Heart right ventricle (tissue), 16 donors: ENCODE data around the gene POLR2H. TPM values are rescaled to one million over a fixed set of nuclear protein-coding genes. Genes with fewer than 3 reads are reported as not detected.
"Not testable (repeated sequence)": the region's sequence is repeated elsewhere in the genome, so short reads cannot be mapped to it uniquely, and the experiment has no call there.

Experiments used
- ATAC-seq, 8 donors: fragments of 200-7000 bp; cut with Tn5 transposase; one replicate each; pipeline ENCODE4 v1.9.1; 2020; ENCODE audit warnings: mild to moderate bottlenecking in 8 of 8, moderate library complexity in 8 of 8, moderate number of reproducible peaks in 1 of 8
- DNase-seq, 2 donors: peaks; one replicate each; pipeline ENCODE4 v3.0.0-alpha.2; 2020
- H3K27ac ChIP-seq, 10 donors: fragments of 200-600 bp; sonication (generic) in 2 of 10; one replicate each; pipeline versions ENCODE4 v1.5.0 to v1.8.0; 2020 to 2022; ENCODE audit warnings: mild to moderate bottlenecking in 3 of 10
- H3K27me3 ChIP-seq, 7 donors: fragments of 200-600 bp; one replicate each; pipeline ENCODE4 v1.8.0; 2021 to 2022; ENCODE audit warnings: mild to moderate bottlenecking in 2 of 7
- H3K36me3 ChIP-seq, 9 donors: fragments of 200-600 bp; sonication (generic) in 1 of 9; one replicate each; pipeline versions ENCODE4 v1.5.0 to v1.8.0; 2020 to 2022; ENCODE audit warnings: mild to moderate bottlenecking in 2 of 9
- H3K4me1 ChIP-seq, 9 donors: fragments of 200-600 bp; sonication (generic) in 1 of 9; one replicate each; pipeline versions ENCODE4 v1.5.0 to v1.8.0; 2020 to 2022; ENCODE audit warnings: mild to moderate bottlenecking in 4 of 9
- H3K4me3 ChIP-seq, 10 donors: fragments of 200-600 bp; sonication (generic) in 2 of 10; one replicate each; pipeline versions ENCODE4 v1.5.0 to v1.8.0; 2020 to 2022; ENCODE audit warnings: mild to moderate bottlenecking in 7 of 10, moderate library complexity in 2 of 10
- H3K9me3 ChIP-seq, 11 donors: fragments of 200-600 bp in 10 of 11; sonication (generic) in 2 of 11; one replicate each; pipeline versions ENCODE4 v1.5.0 to v1.8.0; 2013 to 2022; ENCODE audit warnings: mild to moderate bottlenecking in 2 of 11, control low read depth in 1 of 11, moderate library complexity in 1 of 11
- CTCF ChIP-seq, 9 donors: fragments of 200-600 bp; sonication (generic) in 2 of 9; IDR thresholded peaks; one replicate each; pipeline versions ENCODE4 v1.5.0 to v1.8.0; 2021 to 2022; ENCODE audit warnings: antibody characterized with exemption in 9 of 9, mild to moderate bottlenecking in 5 of 9, moderate library complexity in 1 of 9
- WGBS, 2 donors: extraction: QIAGEN DNeasy Blood & Tissue Kit; methylation state at CpG; one replicate each; pipeline ENCODE4 v1.1.7; 2013; ENCODE audit warnings: inconsistent platforms in 1 of 2; 5-methylcytosine and 5-hydroxymethylcytosine counted together
- intact Hi-C, 10 donors: fragments of 100-400 bp; cut with DNase I; formaldehyde crosslinking; loops; one replicate each; pipeline versions ENCODE4 v1.11.1 to v1.14.2; 2022
- polyA plus RNA-seq, 2 donors: library from polyadenylated mRNA; stranded (reverse); fragments of 200-250 nt; gene quantifications; one replicate each; pipeline ENCODE4 v1.2.3, GENCODE V29; 2013
- total RNA-seq, 10 donors: library from RNA; stranded (reverse); fragmentation: NEBNext Ultra II Directional in 3 of 10; extraction: Animal tissue kit (Norgen Biotek cat#: 25700) in 3 of 10; gene quantifications; one replicate each; pipeline versions ENCODE4 v1.2.1 to v1.2.4, GENCODE V29; 2021 to 2023
- donor health status: Arrhythmogenic right ventricular cardiomyopathy.
- donor health status: ischemic (EF 13 %, LVEDD 7.1; RV severe dilation, severe dysfunction).
- donor health status: healthy with polysubstance abuse.
- donor health status: DM: no; HTN: yes; CAD: no.
- donor health status: DM: no; HTN: no; CAD: no.
- donor health status: ischemic (EF 25% LVEDD 6.9; RV normal size, moderate dysfunction).
- donor health status: ischemic (EF 25% LVEDD 5.7; RV mildly dilated, moderate dysfunction).
- donor health status: healthy.
- donor health status: DM: yes; HTN: yes; CAD: no.
- donor health status: Ischemic cardiomyopathy.
- donor health status: ischemic (EF 35%, LVEDD 5.7; RV mildly dilated, moderate dysfunction).
- donor health status: nonischemic (EF 11% LVEDD 7.7; RV severe dilation, severe dysfunction).
- donor health status: DM: yes; HTN: yes; CAD: no.
- donor health status: PGD.
- donor health status: ischemic (EF 29% LVEDD 5.4; RV normal size, mild dysfunction).
- donor health status: nonischemic (EF 23%, LVEDD 6.1; RV moderate dilation, normal function).

POLR2H gene
- total and polyA plus RNA-seq, 12 donors = 17.4 to 63.7 (median 24.5) TPM

- Histone ChIP-seq H3K4me3 (peak within 1 kb of the TSS; percentile 51 to 96 (median 82)), H3K36me3 (peaks cover 0 to 49% (median 29%) of the 10 kb centered on the region in 9 donors), H3K4me1 (peaks cover 18 to 68% (median 41%) of the 10 kb centered on the region in 9 donors), H3K27me3 (no peaks in the 10 kb centered on the region), H3K9me3 (no peaks in the 10 kb centered on the region), H3K27ac (peak within 1 kb of the TSS; percentile 81 to 99 (median 96))
- WGBS, 2 donors = 21 to 29% methylated on average over 6 of the region's 6 CpGs
- intact Hi-C loops = loop anchor here in 2 of 10 donors (1.0 to 10.0 kb wide), 4 partner anchors 17 to 153 kb away; partner anchors contain the start of genes ABCF3 (in 1 of the 2) and PSMD2 (in 1 of the 2)
- DNase-seq (peak; percentile 53 to 81), ATAC-seq (peak; percentile 43 to 76 (median 62))
- no peak for TF ChIP-seq CTCF (IDR thresholded peaks at IDR 0.05)
Observed at GRCh38 chr3:184337399-184337714, 24.2 kb upstream of the POLR2H start, which contains the start of gene FAM131A. Gene FAM131A (plus strand): TSS chr3:184337600. CDS start chr3:184337631, 31 bp downstream.

- Histone ChIP-seq H3K4me3 (peak overlapping the region in 9 of 10 donors; percentile 5 to 96 (median 82)), H3K27ac (peak overlapping the region; percentile 81 to 99 (median 96)), H3K27me3 (no peaks in the 10 kb centered on the region), H3K36me3 (peaks cover 0 to 49% (median 30%) of the 10 kb centered on the region in 9 donors), H3K4me1 (peaks cover 18 to 61% (median 41%) of the 10 kb centered on the region in 9 donors), H3K9me3 (no peaks in the 10 kb centered on the region)
- ATAC-seq (no peak), DNase-seq (no peak)
- WGBS, 2 donors = 55 to 60% methylated on average over 7 of the region's 7 CpGs
- TF ChIP-seq CTCF (IDR thresholded peaks at IDR 0.05) = no peak
- intact Hi-C loops = loop anchor here in 2 of 10 donors (1.0 to 10.0 kb wide), 5 partner anchors 18 to 153 kb away; partner anchors contain the start of genes ABCF3 (in 1 of the 2), EIF4G1 (in 1 of the 2) and PSMD2 (in 1 of the 2)
Observed at GRCh38 chr3:184337981-184338380, 23.5 kb upstream of the POLR2H start.

GRCh38 chr3:184338511-184338945 is 23.0 kb upstream of the POLR2H start:
- Histone ChIP-seq H3K27ac (peak overlapping the region; percentile 81 to 99 (median 96)), H3K36me3 (peaks cover 0 to 49% (median 32%) of the 10 kb centered on the region in 9 donors), H3K4me3 (peak overlapping the region in 9 of 10 donors; percentile 5 to 96 (median 82)), H3K4me1 (peaks cover 18 to 60% (median 41%) of the 10 kb centered on the region in 9 donors), H3K9me3 (no peaks in the 10 kb centered on the region), H3K27me3 (no peaks in the 10 kb centered on the region)
- WGBS, 2 donors = 11 to 15% methylated on average over 36 to 37 of the region's 37 CpGs
- ATAC-seq (peak; percentile 32 to 71 (median 55)), DNase-seq (peak; percentile 89)
- intact Hi-C loops = loop anchor here in 2 of 10 donors (2.0 to 10.0 kb wide), 2 partner anchors 24 to 154 kb away; partner anchors contain the start of genes ABCF3 (in 1 of the 2) and EIF4G1 (in 1 of the 2)
- peak in 8 of 9 donors; percentile 9 to 51 (median 26) for TF ChIP-seq CTCF (IDR thresholded peaks at IDR 0.05)

GRCh38 chr3:184339001-184339400 is 22.5 kb upstream of the POLR2H start:
- intact Hi-C loops = loop anchor here in 2 of 10 donors (2.0 to 10.0 kb wide), 2 partner anchors 24 to 154 kb away; partner anchors contain the start of genes ABCF3 (in 1 of the 2) and EIF4G1 (in 1 of the 2)
- H3K27me3 ChIP-seq = no peaks in the 10 kb centered on the region
- DNase-seq (no peak), ATAC-seq (no peak)
- no peak for TF ChIP-seq CTCF (IDR thresholded peaks at IDR 0.05)
- H3K9me3 ChIP-seq = no peaks in the 10 kb centered on the region
- H3K4me3 ChIP-seq = peak overlapping the region in 9 of 10 donors; percentile 5 to 96 (median 82)
- peaks cover 18 to 60% (median 41%) of the 10 kb centered on the region in 9 donors for H3K4me1 ChIP-seq
- 42 to 45% methylated on average over 8 of the region's 8 CpGs for WGBS, 2 donors
- H3K27ac ChIP-seq = peak overlapping the region; percentile 81 to 99 (median 96)
- peaks cover 0 to 49% (median 31%) of the 10 kb centered on the region in 9 donors for H3K36me3 ChIP-seq

GRCh38 chr3:184339451-184340135 is 21.9 kb upstream of the POLR2H start:
- Histone ChIP-seq H3K36me3 (peaks cover 0 to 49% (median 35%) of the 10 kb centered on the region in 9 donors), H3K27ac (peak overlapping the region in 3 of 10 donors; percentile 96 to 97 (median 97)), H3K4me1 (peaks cover 18 to 60% (median 41%) of the 10 kb centered on the region in 9 donors), H3K4me3 (peak overlapping the region in 1 of 10 donors; percentile 86)
- H3K9me3 ChIP-seq, H3K27me3 ChIP-seq, ATAC-seq, DNase-seq: not testable (repeated sequence)
- WGBS, 2 donors = 90 to 94% methylated on average over 19 of the region's 19 CpGs
- intact Hi-C loops = loop anchor here in 2 of 10 donors (2.0 to 10.0 kb wide), 2 partner anchors 25 to 155 kb away; partner anchors contain the start of genes ABCF3 (in 1 of the 2) and EIF4G1 (in 1 of the 2)
